ENCODE data around the gene ZDHHC14. TPM values are rescaled to one million over a fixed set of nuclear protein-coding genes. Genes with fewer than 3 reads are reported as not detected.

The ZDHHC14 gene
- total RNA-seq, 1 experiment from 2014 or later = 3.2 TPM

GRCh38 chr6:157706883-157707282 is 325.9 kb downstream of the ZDHHC14 start:
- Histone ChIP-seq H3K9me3 (ENCODE audit: low read depth, low read length, poor library complexity, severe bottlenecking) (no peaks in the 10 kb centered on the region), H3K4me1 (ENCODE audit: insufficient read depth, low read length, poor library complexity, severe bottlenecking) (no peaks in the 10 kb centered on the region), H3K4me3 (ENCODE audit: low read depth, low read length, poor library complexity, severe bottlenecking) (no peak overlapping the region), H3K27me3 (replicated peaks; ENCODE audit: insufficient read depth, low read depth, low read length, poor library complexity) (no peaks in the 10 kb centered on the region), H3K27ac (ENCODE audit: low read depth, low read length, poor library complexity, severe bottlenecking) (no peak overlapping the region), H3K36me3 (ENCODE audit: insufficient read depth, low read length, poor library complexity, severe bottlenecking) (no peaks in the 10 kb centered on the region)
- BruUV-seq (replicated peaks) = no TSS peak
- TF ChIP-seq CTCF (conservative IDR thresholded peaks at IDR 0.05; ENCODE audit: low read depth, low read length) (no peak), EZH2 (IDR thresholded peaks at IDR 0.05; ENCODE audit: borderline replicate concordance, low read depth, low read length, poor library complexity, severe bottlenecking) (no peak)
- POLR2A ChIA-PET (ENCODE audit: low non-redundant PET) = no interaction called here
- DNase-seq (ENCODE audit: low spot score) = no peak
- intact Hi-C loops (cut with micrococcal nuclease; ENCODE audit: unreplicated experiment) = no loop called here
- CTCF ChIA-PET = no interaction called here

GRCh38 chr6:157707576-157707975 is 326.6 kb downstream of the ZDHHC14 start:
- DNase-seq (ENCODE audit: low spot score) = no peak
- TF ChIP-seq EZH2 (IDR thresholded peaks at IDR 0.05; ENCODE audit: borderline replicate concordance, low read depth, low read length, poor library complexity, severe bottlenecking) = no peak
- TF ChIP-seq CTCF (conservative IDR thresholded peaks at IDR 0.05; ENCODE audit: low read depth, low read length) = no peak
- no peaks in the 10 kb centered on the region for H3K27me3 ChIP-seq (replicated peaks; ENCODE audit: insufficient read depth, low read depth, low read length, poor library complexity)
- no peaks in the 10 kb centered on the region for H3K36me3 ChIP-seq (ENCODE audit: insufficient read depth, low read length, poor library complexity, severe bottlenecking)
- no peaks in the 10 kb centered on the region for H3K9me3 ChIP-seq (ENCODE audit: low read depth, low read length, poor library complexity, severe bottlenecking)
- H3K4me3 ChIP-seq (ENCODE audit: low read depth, low read length, poor library complexity, severe bottlenecking) = no peak overlapping the region
- POLR2A ChIA-PET (ENCODE audit: low non-redundant PET) = no interaction called here
- no peak overlapping the region for H3K27ac ChIP-seq (ENCODE audit: low read depth, low read length, poor library complexity, severe bottlenecking)
- BruUV-seq (replicated peaks) = no TSS peak
- no peaks in the 10 kb centered on the region for H3K4me1 ChIP-seq (ENCODE audit: insufficient read depth, low read length, poor library complexity, severe bottlenecking)
- intact Hi-C loops (cut with micrococcal nuclease; ENCODE audit: unreplicated experiment) = no loop called here
- CTCF ChIA-PET = no interaction called here

- TF ChIP-seq EZH2 (IDR thresholded peaks at IDR 0.05; ENCODE audit: borderline replicate concordance, low read depth, low read length, poor library complexity, severe bottlenecking) (no peak), CTCF (conservative IDR thresholded peaks at IDR 0.05; ENCODE audit: low read depth, low read length) (no peak)
- Histone ChIP-seq H3K27me3 (replicated peaks; ENCODE audit: insufficient read depth, low read depth, low read length, poor library complexity) (no peaks in the 10 kb centered on the region), H3K36me3 (ENCODE audit: insufficient read depth, low read length, poor library complexity, severe bottlenecking) (no peaks in the 10 kb centered on the region), H3K9me3 (ENCODE audit: low read depth, low read length, poor library complexity, severe bottlenecking) (no peaks in the 10 kb centered on the region), H3K4me1 (ENCODE audit: insufficient read depth, low read length, poor library complexity, severe bottlenecking) (no peaks in the 10 kb centered on the region), H3K4me3 (ENCODE audit: low read depth, low read length, poor library complexity, severe bottlenecking) (no peak overlapping the region), H3K27ac (ENCODE audit: low read depth, low read length, poor library complexity, severe bottlenecking) (no peak overlapping the region)
- no TSS peak for BruUV-seq (replicated peaks)
- ChIA-PET POLR2A (ENCODE audit: low non-redundant PET) (no interaction called here), CTCF (no interaction called here)
- DNase-seq (ENCODE audit: low spot score) = no peak
- intact Hi-C loops (cut with micrococcal nuclease; ENCODE audit: unreplicated experiment) = no loop called here
These were observed 327.2 kb downstream of the ZDHHC14 start for GRCh38 chr6:157708239-157708638.

All from A673 (cell line).